C4-2B (cell line): ENCODE measurements around the gene RBBP9.

Source experiments
- ZFX ChIP-seq: fragments of 450-650 bp; IDR thresholded peaks from 2 replicates; pipeline ENCODE4 v1.6.1; 2017
- TF ChIP-seq, protein P1 (sequence below): fragments of 450-650 bp; conservative IDR thresholded peaks from 2 replicates; pipeline ENCODE4 v1.5.1; 2017; ENCODE audit warnings: mild to moderate bottlenecking

DNA sequence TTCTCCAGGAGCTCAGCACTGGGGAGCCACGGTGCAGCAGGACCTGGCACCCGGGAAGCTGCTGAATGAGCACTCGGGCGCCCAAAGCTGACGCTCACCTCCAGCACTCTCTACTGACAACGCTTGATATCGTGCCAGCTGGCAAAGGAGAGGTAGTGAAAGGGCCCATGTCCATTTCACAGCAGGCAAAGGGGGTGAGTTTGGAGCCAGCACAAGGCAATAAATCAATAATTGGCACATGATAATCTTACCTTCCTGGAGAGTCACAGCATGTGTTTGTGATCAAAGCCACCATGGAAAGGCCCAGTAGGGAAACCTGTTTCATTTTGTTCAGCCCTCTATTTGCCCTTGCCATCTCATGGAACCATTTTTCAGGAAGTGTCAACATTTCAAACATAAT, 46.9 kb upstream of the RBBP9 start:
- TF ChIP-seq, protein P1, sequence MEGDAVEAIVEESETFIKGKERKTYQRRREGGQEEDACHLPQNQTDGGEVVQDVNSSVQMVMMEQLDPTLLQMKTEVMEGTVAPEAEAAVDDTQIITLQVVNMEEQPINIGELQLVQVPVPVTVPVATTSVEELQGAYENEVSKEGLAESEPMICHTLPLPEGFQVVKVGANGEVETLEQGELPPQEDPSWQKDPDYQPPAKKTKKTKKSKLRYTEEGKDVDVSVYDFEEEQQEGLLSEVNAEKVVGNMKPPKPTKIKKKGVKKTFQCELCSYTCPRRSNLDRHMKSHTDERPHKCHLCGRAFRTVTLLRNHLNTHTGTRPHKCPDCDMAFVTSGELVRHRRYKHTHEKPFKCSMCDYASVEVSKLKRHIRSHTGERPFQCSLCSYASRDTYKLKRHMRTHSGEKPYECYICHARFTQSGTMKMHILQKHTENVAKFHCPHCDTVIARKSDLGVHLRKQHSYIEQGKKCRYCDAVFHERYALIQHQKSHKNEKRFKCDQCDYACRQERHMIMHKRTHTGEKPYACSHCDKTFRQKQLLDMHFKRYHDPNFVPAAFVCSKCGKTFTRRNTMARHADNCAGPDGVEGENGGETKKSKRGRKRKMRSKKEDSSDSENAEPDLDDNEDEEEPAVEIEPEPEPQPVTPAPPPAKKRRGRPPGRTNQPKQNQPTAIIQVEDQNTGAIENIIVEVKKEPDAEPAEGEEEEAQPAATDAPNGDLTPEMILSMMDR = no peak
- TF ChIP-seq ZFX = no peak
